ENCODE measurements around the gene RALGAPA1.

Gene RALGAPA1

DNA sequence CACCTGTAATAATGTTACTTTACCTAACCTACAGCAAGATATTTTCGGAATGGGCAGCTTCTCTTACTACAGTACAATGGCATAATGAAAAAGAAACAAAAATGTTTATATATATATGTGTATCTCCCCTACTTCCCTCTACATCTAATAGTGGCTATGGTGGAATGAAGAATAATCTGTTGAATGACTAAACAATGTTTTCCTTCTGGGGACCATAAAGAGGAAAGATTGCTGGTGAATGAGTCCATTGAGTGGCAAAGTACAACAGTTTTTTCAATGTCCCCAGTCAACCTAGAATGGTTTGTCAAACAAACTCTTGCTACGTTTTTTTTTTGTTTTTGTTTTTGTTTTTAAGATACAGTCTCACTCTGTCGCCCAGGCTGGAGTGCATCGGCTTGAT lies 47.2 kb downstream of the RALGAPA1 start:
- H3K4me3 ChIP-seq (replicated peaks; ENCODE audit: low read depth, low read length), result no peak overlapping the region
- TF ChIP-seq, protein P1, sequence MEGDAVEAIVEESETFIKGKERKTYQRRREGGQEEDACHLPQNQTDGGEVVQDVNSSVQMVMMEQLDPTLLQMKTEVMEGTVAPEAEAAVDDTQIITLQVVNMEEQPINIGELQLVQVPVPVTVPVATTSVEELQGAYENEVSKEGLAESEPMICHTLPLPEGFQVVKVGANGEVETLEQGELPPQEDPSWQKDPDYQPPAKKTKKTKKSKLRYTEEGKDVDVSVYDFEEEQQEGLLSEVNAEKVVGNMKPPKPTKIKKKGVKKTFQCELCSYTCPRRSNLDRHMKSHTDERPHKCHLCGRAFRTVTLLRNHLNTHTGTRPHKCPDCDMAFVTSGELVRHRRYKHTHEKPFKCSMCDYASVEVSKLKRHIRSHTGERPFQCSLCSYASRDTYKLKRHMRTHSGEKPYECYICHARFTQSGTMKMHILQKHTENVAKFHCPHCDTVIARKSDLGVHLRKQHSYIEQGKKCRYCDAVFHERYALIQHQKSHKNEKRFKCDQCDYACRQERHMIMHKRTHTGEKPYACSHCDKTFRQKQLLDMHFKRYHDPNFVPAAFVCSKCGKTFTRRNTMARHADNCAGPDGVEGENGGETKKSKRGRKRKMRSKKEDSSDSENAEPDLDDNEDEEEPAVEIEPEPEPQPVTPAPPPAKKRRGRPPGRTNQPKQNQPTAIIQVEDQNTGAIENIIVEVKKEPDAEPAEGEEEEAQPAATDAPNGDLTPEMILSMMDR (IDR thresholded peaks at IDR 0.05; ENCODE audit: low read length, missing control alignments), result no peak
- DNase-seq (ENCODE audit: low read depth), result no peak

DNA sequence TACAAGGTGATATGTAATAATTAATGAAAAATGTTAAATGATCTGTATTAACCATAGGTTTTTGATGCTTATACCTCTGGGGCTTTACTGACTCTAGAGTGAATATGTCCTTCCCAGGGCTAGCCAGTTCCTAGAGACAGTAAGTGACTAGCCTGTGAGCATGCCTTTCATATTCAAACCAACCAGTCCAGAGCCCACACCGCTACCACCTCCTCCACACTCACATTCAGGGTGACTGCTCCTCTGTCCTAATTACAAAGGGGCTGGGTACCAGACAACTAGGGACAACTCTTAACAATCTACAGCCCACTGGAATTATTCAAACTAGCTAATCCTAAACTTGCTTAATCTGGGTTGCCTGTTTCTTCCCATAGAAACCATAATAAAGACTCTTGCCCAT lies 49.0 kb downstream of the RALGAPA1 start:
- DNase-seq (ENCODE audit: low read depth), result no peak
- TF ChIP-seq, protein P1 (IDR thresholded peaks at IDR 0.05; ENCODE audit: low read length, missing control alignments), result no peak
- no peak overlapping the region for H3K4me3 ChIP-seq (replicated peaks; ENCODE audit: low read depth, low read length)

DNA sequence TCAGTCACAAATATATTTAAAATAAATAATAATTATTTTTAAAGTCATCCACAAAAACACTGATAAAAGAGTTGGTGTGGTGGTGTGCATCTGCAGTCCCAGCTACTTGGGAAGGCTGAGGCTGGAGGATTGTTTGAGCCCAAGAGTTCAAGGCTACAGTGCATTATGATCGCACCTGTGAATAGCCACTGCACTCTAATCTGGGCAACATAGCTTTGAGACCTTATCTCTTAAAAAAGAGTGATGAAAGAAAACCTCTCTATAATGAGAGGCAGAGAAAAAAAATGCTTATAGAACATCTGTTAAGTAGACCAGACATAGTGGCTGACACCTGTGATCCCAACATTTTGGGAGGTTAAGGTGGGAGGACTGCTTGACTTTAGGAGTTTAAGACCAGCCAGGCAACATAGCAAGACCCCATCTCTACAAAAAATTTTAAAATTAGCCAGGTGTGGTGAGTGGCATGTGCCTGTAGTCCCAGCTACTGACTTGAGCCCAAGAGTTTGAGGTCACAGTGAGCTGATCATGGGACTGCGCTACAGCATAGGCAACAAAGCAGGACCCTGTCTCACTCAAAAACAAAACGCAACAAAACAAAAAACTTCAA lies 50.5 kb downstream of the RALGAPA1 start:
- H3K4me3 ChIP-seq (replicated peaks; ENCODE audit: low read depth, low read length), result no peak overlapping the region
- DNase-seq (ENCODE audit: low read depth), result no peak
- TF ChIP-seq, protein P1 (IDR thresholded peaks at IDR 0.05; ENCODE audit: low read length, missing control alignments), result no peak

DNA sequence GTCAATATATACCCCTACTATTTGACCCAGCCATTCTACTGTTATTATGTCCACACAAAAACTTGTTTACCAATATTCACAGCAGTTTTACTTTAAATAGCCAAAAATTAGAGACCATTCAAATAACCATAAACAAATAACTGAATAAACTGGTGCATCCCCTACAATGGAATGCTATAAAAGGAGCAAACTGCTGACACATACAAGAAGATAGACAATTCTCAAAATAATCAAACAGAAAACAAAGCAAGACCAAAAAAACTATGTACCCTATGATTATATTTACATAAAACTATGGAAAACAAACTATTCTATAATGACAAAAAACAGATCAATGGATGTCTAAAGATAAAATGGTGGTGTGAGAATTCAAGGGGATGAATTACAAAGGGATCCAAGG lies 54.4 kb downstream of the RALGAPA1 start:
- DNase-seq (ENCODE audit: low read depth), result no peak
- H3K4me3 ChIP-seq (replicated peaks; ENCODE audit: low read depth, low read length), result no peak overlapping the region
- TF ChIP-seq, protein P1 (IDR thresholded peaks at IDR 0.05; ENCODE audit: low read length, missing control alignments), result no peak

DNA sequence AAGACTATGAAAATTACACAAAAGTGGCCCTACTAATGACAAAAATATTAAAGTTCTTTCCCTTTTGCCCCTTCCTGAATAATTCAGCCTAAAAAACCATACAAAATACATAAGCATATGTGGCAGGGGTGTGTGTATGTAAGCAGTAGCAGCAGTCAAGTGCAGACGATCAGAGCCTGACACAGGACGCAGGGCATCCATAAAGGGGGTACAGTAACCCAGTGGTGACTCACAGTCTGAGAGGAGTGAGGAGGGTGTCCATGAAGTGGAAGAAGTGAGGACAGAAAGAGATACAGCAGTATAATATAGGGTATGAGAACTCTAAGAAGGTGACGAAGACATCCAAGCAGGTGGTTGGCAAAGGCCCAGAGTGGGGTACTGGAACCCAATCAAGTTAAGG lies 56.7 kb downstream of the RALGAPA1 start:
- no peak for DNase-seq (ENCODE audit: low read depth)
- TF ChIP-seq, protein P1 (IDR thresholded peaks at IDR 0.05; ENCODE audit: low read length, missing control alignments), result no peak
- no peak overlapping the region for H3K4me3 ChIP-seq (replicated peaks; ENCODE audit: low read depth, low read length)

DNA sequence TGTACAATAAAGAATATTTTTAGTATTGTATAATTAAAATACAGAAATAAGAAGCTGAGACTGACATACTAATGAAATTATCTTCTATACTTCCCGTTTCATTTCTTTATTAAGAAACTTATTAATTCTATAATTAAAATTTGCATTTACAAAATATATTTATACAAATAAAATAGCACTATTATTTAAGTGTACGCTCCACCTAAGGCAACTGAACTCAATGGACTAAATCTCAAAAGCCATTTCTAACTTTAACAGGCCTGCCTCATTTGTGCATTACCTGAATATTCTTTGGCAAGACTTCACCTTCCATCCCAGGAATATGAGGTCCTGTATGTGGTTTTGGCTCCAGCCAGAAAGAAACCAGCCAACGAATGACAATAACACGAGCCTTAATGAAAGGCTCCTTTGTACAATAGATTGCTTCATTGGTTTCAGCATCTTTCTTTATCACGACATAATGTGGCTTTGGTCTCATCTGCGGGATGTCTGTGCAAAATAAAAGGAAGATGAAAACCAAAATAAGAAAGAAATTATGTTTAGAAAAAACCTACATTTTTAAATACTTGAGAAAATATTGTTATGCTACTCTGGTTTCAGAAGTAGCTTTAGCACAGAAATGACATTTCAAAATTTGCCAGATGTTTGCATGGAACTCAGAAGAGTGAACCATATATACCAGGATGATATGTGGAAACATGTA lies 58.7 kb downstream of the RALGAPA1 start:
- no peak for DNase-seq (ENCODE audit: low read depth)
- TF ChIP-seq, protein P1 (IDR thresholded peaks at IDR 0.05; ENCODE audit: low read length, missing control alignments), result no peak
- no peak overlapping the region for H3K4me3 ChIP-seq (replicated peaks; ENCODE audit: low read depth, low read length)

DNA sequence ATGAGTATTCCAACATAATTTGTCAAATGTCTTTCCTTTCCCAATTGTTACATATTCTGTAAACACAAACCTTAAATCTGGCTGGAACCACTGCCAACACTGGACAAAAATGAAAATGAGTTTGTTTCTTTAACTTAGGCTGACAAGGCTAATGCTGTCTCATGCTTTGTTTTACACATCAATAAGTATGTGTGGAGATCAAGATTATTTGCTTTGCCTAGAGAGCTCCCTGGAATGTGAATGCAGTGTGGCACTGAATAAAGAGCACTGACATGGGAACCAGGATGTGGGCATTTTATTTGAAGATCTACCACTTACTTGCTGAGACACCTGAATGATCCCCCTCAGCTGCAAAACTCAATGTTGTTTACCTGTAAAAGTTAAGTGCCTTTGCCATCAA lies 61.7 kb downstream of the RALGAPA1 start:
- DNase-seq (ENCODE audit: low read depth), result peak; percentile 18
- H3K4me3 ChIP-seq (replicated peaks; ENCODE audit: low read depth, low read length), result no peak overlapping the region
- TF ChIP-seq, protein P1 (IDR thresholded peaks at IDR 0.05; ENCODE audit: low read length, missing control alignments), result no peak
